HG03342 (cell line): ENCODE measurements around the gene TIGD4.

Experiments
- ATAC-seq: cut with Tn5 transposase; IDR thresholded peaks from one replicate; pipeline ENCODE4 v1.9.1; 2021; ENCODE audit warnings: mild to moderate bottlenecking, moderate library complexity; ENCODE audit not compliant: unreplicated experiment

The TIGD4 gene

GRCh38 chr4:152727784-152728183, 51.7 kb downstream of the TIGD4 start:
- no peak for ATAC-seq

- no peak for ATAC-seq
These were observed 55.0 kb downstream of the TIGD4 start for GRCh38 chr4:152724494-152724893.

GRCh38 chr4:152723236-152723635, 56.3 kb downstream of the TIGD4 start:
- no peak for ATAC-seq

GRCh38 chr4:152719801-152720556, 59.6 kb downstream of the TIGD4 start:
- no peak for ATAC-seq
